C4-2B (cell line): ENCODE results near the gene WFDC9.

Experiments used
- H3K27ac ChIP-seq: fragments of 450-650 bp; 2 replicates; pipeline ENCODE4 v1.5.1; 2017
- ZFX ChIP-seq: fragments of 450-650 bp; IDR thresholded peaks from 2 replicates; pipeline ENCODE4 v1.6.1; 2017
- TF ChIP-seq, protein P1 (sequence below): fragments of 450-650 bp; conservative IDR thresholded peaks from 2 replicates; pipeline ENCODE4 v1.5.1; 2017; ENCODE audit warnings: mild to moderate bottlenecking

The WFDC9 gene

DNA sequence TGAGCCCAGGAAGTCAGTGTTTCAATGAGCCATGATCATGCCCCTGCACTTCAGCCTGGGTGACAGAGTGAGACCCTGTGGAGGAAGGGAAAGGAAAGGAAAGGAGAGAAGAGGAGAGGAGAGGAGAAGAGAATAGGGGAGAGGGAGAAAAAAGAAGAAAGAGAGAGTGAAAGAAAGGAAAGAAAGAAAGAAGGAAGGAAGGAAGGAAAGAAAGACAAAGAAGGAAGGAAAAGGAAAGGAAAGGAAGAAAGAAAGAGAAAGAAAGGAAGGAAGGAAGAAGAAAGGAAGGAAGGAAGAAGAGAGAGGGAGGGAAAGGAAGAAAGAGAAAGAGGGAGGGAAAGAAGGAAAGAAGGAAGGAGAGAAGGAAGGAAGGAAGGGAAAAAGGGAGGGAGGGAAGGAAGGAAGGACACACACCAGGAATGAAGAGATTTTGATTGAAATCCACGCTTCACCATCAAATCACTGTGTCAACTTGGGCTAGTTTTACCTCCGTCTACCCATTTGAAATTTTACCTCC is 66.3 kb downstream of the WFDC9 start:
- TF ChIP-seq, protein P1, sequence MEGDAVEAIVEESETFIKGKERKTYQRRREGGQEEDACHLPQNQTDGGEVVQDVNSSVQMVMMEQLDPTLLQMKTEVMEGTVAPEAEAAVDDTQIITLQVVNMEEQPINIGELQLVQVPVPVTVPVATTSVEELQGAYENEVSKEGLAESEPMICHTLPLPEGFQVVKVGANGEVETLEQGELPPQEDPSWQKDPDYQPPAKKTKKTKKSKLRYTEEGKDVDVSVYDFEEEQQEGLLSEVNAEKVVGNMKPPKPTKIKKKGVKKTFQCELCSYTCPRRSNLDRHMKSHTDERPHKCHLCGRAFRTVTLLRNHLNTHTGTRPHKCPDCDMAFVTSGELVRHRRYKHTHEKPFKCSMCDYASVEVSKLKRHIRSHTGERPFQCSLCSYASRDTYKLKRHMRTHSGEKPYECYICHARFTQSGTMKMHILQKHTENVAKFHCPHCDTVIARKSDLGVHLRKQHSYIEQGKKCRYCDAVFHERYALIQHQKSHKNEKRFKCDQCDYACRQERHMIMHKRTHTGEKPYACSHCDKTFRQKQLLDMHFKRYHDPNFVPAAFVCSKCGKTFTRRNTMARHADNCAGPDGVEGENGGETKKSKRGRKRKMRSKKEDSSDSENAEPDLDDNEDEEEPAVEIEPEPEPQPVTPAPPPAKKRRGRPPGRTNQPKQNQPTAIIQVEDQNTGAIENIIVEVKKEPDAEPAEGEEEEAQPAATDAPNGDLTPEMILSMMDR, result no peak
- TF ChIP-seq ZFX, result no peak
- H3K27ac ChIP-seq, result no peak overlapping the region
